Caco-2 (cell line): ENCODE measurements around the gene BRDT. TPM values are rescaled to one million over a fixed set of nuclear protein-coding genes. Genes with fewer than 3 reads are reported as not detected.

Source experiments
- BruUV-seq: library from RNA; stranded (reverse); fragments of 400-500 nt; replicated peaks from 2 replicates; lab custom pipeline; 2021; lab: Mats Ljungman, UMichigan
- CTCF ChIA-PET: fragments of 300-600 bp; sonication (Branson Sonifier 250); formaldehyde crosslinking; loops from one replicate; lab custom pipeline; 2022; ENCODE audit warnings: antibody characterized with exemption; lab: Charles Lee
- POLR2A ChIA-PET: fragments of 300-600 bp; sonication (Branson Sonifier 250); formaldehyde crosslinking; loops from one replicate; lab custom pipeline; 2022; ENCODE audit warnings: antibody characterized with exemption; lab: Charles Lee
- DNase-seq, 2 experiments: peaks; one replicate each; pipeline versions ENCODE4 v3.0.0 to v3.0.0-alpha.2; 2020 to 2022
- H3K27me3 ChIP-seq: replicated peaks from 2 replicates; pipeline ENCODE4 v1.6.0; 2011; ENCODE audit warnings: low read length; ENCODE audit not compliant: control insufficient read depth, insufficient read depth
- H3K36me3 ChIP-seq: 2 replicates; pipeline ENCODE4 v1.5.1; 2011; ENCODE audit warnings: low read length; ENCODE audit not compliant: control insufficient read depth, insufficient read depth
- H3K4me1 ChIP-seq: fragments of 250-450 bp; sonication (Bioruptor Pico); 2 replicates; pipeline ENCODE4 v1.5.1; 2020; ENCODE audit warnings: mild to moderate bottlenecking
- H3K4me3 ChIP-seq: 2 replicates; pipeline ENCODE4 v1.5.1; 2011; ENCODE audit warnings: low read depth, mild to moderate bottlenecking, control low read depth, low read length
- H3K9me3 ChIP-seq: fragments of 250-450 bp; sonication (Bioruptor Pico); 2 replicates; pipeline ENCODE4 v1.5.1; 2020; ENCODE audit warnings: mild to moderate bottlenecking, moderate library complexity
- H3K27ac Mint-ChIP-seq: one replicate; pipeline ENCODE4 v1.8.0; 2022; ENCODE audit warnings: mixed read lengths; ENCODE audit not compliant: unreplicated experiment
- H3K27me3 Mint-ChIP-seq: one replicate; pipeline ENCODE4 v1.8.0; 2022; ENCODE audit warnings: mixed read lengths; ENCODE audit not compliant: insufficient read depth, unreplicated experiment
- H3K36me3 Mint-ChIP-seq: one replicate; pipeline ENCODE4 v1.8.0; 2022; ENCODE audit warnings: mild to moderate bottlenecking, mixed read lengths; ENCODE audit not compliant: insufficient read depth, unreplicated experiment
- H3K4me1 Mint-ChIP-seq: one replicate; pipeline ENCODE4 v1.8.0; 2022; ENCODE audit warnings: low read depth, mixed read lengths; ENCODE audit not compliant: unreplicated experiment
- H3K4me3 Mint-ChIP-seq: one replicate; pipeline ENCODE4 v1.8.0; 2022; ENCODE audit warnings: mild to moderate bottlenecking, moderate library complexity, mixed read lengths; ENCODE audit not compliant: unreplicated experiment
- H3K9me3 Mint-ChIP-seq: one replicate; pipeline ENCODE4 v1.8.0; 2022; ENCODE audit warnings: mixed read lengths; ENCODE audit not compliant: unreplicated experiment
- intact Hi-C: fragments of 100-400 bp; cut with micrococcal nuclease; formaldehyde crosslinking; loops from one replicate; pipeline ENCODE4 v1.10.0; 2022; ENCODE audit not compliant: unreplicated experiment
- total RNA-seq: library from RNA; stranded (reverse); gene quantifications from 2 replicates; pipeline ENCODE4 v1.2.3, GENCODE V29; 2022
- TF ChIP-seq, protein P1 (sequence below), 2 experiments: fragments of 200-600 bp in 1 of 2; IDR thresholded peaks; 1 replicate in 1 of 2; 2 replicates in 1 of 2; pipeline versions ENCODE4 v1.5.1 to v1.8.0; 2011 to 2022; ENCODE audit warnings: antibody characterized with exemption in 1 of 2, control low read depth in 1 of 2, inconsistent platforms in 1 of 2, low read depth in 1 of 2, low read length in 1 of 2, mild to moderate bottlenecking in 1 of 2, moderate library complexity in 1 of 2; ENCODE audit not compliant: insufficient read depth in 1 of 2, severe bottlenecking in 1 of 2, unreplicated experiment in 1 of 2

Gene BRDT
- total RNA-seq, 1 experiment from 2014 or later: not detected

DNA sequence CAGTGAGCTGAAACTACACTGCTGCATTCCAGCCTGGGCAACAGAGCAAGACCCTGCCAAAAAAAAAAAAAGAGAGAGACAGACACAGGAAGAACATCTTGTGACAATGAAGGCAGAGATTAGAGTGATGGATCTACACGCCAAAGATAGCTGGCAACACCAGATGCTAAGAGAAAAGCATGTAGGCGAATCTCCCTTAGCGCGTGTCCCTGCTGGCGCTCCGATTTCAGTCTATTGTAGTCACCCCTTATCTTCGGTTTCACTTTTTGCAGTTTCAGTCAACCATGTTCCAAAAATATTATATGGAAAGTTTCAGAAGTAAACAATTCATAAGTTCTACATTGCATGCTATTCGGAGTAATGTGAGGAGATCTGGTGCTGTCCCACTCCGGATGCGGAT is 11.6 kb upstream of the BRDT start:
- H3K4me3 Mint-ChIP-seq: no peak overlapping the region
- no peak overlapping the region for H3K27ac Mint-ChIP-seq
- Histone ChIP-seq H3K27me3 (no peaks in the 10 kb centered on the region), H3K36me3 (no peaks in the 10 kb centered on the region), H3K4me3 (no peak overlapping the region), H3K9me3 (no peaks in the 10 kb centered on the region), H3K4me1 (no peaks in the 10 kb centered on the region)
- intact Hi-C loops: no loop called here
- TF ChIP-seq, protein P1, sequence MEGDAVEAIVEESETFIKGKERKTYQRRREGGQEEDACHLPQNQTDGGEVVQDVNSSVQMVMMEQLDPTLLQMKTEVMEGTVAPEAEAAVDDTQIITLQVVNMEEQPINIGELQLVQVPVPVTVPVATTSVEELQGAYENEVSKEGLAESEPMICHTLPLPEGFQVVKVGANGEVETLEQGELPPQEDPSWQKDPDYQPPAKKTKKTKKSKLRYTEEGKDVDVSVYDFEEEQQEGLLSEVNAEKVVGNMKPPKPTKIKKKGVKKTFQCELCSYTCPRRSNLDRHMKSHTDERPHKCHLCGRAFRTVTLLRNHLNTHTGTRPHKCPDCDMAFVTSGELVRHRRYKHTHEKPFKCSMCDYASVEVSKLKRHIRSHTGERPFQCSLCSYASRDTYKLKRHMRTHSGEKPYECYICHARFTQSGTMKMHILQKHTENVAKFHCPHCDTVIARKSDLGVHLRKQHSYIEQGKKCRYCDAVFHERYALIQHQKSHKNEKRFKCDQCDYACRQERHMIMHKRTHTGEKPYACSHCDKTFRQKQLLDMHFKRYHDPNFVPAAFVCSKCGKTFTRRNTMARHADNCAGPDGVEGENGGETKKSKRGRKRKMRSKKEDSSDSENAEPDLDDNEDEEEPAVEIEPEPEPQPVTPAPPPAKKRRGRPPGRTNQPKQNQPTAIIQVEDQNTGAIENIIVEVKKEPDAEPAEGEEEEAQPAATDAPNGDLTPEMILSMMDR (IDR thresholded peaks at IDR 0.05; ENCODE audit: insufficient read depth in 1 of 2, low read depth in 1 of 2, low read length in 1 of 2, severe bottlenecking in 1 of 2, unreplicated experiment in 1 of 2): no peak
- H3K27me3 Mint-ChIP-seq: no peaks in the 10 kb centered on the region
- H3K9me3 Mint-ChIP-seq: no peaks in the 10 kb centered on the region
- DNase-seq: no peak
- H3K36me3 Mint-ChIP-seq: no peaks in the 10 kb centered on the region
- H3K4me1 Mint-ChIP-seq: no peaks in the 10 kb centered on the region
- no TSS peak for BruUV-seq
- POLR2A ChIA-PET: no interaction called here
- CTCF ChIA-PET: no interaction called here

DNA sequence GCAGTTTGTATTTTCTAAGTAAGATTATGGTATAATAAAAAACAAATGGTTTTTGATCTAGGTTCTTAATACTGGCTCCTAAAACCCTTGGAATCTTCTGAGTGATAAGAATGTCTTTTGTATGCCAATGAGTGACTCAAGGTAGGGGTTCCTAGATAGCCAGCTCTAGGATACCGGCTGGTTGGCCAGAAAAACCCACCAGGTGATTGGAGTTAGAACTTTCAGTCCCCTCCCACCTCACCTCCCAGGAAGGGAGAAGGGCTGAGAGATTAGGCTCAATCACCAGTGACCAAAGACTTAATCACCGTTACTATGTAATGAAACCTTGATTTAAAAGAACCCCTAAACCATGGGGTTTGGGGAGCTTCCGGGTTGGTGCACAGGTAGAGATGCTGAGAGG is 8.7 kb upstream of the BRDT start:
- H3K4me3 ChIP-seq: no peak overlapping the region
- intact Hi-C loops: no loop called here
- ChIA-PET POLR2A (no interaction called here), CTCF (interaction anchor here (0.6 kb wide), 1 partner anchor 69 kb away, joined by 3 read pairs; no protein-coding TSS in a partner anchor)
- no peak for DNase-seq
- no peaks in the 10 kb centered on the region for H3K4me1 Mint-ChIP-seq
- no peaks in the 10 kb centered on the region for H3K27me3 ChIP-seq
- H3K4me3 Mint-ChIP-seq: no peak overlapping the region
- no peaks in the 10 kb centered on the region for H3K4me1 ChIP-seq
- no peaks in the 10 kb centered on the region for H3K27me3 Mint-ChIP-seq
- TF ChIP-seq, protein P1 (IDR thresholded peaks at IDR 0.05; ENCODE audit: insufficient read depth in 1 of 2, low read depth in 1 of 2, low read length in 1 of 2, severe bottlenecking in 1 of 2, unreplicated experiment in 1 of 2): no peak
- no peaks in the 10 kb centered on the region for H3K9me3 Mint-ChIP-seq
- no TSS peak for BruUV-seq
- H3K36me3 ChIP-seq: no peaks in the 10 kb centered on the region
- no peak overlapping the region for H3K27ac Mint-ChIP-seq
- H3K9me3 ChIP-seq: no peaks in the 10 kb centered on the region
- no peaks in the 10 kb centered on the region for H3K36me3 Mint-ChIP-seq

DNA sequence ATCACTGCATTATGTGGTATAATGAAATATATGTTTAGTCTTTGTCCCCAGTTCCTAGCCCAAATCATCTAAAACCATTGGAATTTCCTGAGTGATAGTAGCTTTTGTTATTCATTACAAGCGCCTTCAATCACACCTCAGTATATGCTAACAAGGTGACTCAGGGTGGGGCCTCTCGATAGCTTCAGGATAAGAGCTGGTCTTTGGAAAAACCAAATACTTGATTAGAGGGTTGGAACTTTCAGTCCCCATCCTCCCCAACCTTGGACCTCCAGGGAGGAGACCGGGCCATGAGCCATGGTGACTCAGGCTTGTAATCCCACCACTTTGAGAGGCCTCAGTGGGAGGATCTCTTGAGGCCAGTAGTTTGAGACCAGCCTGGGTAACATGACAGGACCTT is 5.1 kb upstream of the BRDT start:
- Histone ChIP-seq H3K36me3 (no peaks in the 10 kb centered on the region), H3K9me3 (no peaks in the 10 kb centered on the region), H3K27me3 (no peaks in the 10 kb centered on the region), H3K4me1 (no peaks in the 10 kb centered on the region), H3K4me3 (no peak overlapping the region)
- Mint-ChIP-seq H3K36me3 (no peaks in the 10 kb centered on the region), H3K9me3 (no peaks in the 10 kb centered on the region), H3K4me1 (no peaks in the 10 kb centered on the region), H3K4me3 (no peak overlapping the region), H3K27me3 (no peaks in the 10 kb centered on the region), H3K27ac (no peak overlapping the region)
- no TSS peak for BruUV-seq
- TF ChIP-seq, protein P1 (IDR thresholded peaks at IDR 0.05; ENCODE audit: insufficient read depth in 1 of 2, low read depth in 1 of 2, low read length in 1 of 2, severe bottlenecking in 1 of 2, unreplicated experiment in 1 of 2): no peak
- ChIA-PET CTCF (no interaction called here), POLR2A (no interaction called here)
- no peak for DNase-seq
- intact Hi-C loops: no loop called here
